GM12878 (cell line): ENCODE measurements around the gene DMPK. TPM values are rescaled to one million over a fixed set of nuclear protein-coding genes. Genes with fewer than 3 reads are reported as not detected.

Source experiments
- CBFB ChIP-seq: IDR thresholded peaks from 2 replicates; pipeline ENCODE4 v1.6.1; 2016; ENCODE audit warnings: antibody characterized with exemption, low read depth
- CREM ChIP-seq: IDR thresholded peaks from 2 replicates; pipeline ENCODE4 v1.6.1; 2014; ENCODE audit warnings: antibody characterized with exemption, low read depth
- EGR1 ChIP-seq, 2 experiments: IDR thresholded peaks; 1 replicate in 1 of 2; 2 replicates in 1 of 2; pipeline ENCODE4 v1.6.1; 2011 to 2012; ENCODE audit warnings: low read depth in 2 of 2, low read length in 2 of 2, borderline replicate concordance in 1 of 2, mild to moderate bottlenecking in 1 of 2, moderate library complexity in 1 of 2
- JUNB ChIP-seq: IDR thresholded peaks from 2 replicates; pipeline ENCODE4 v1.6.1; 2016; ENCODE audit warnings: antibody characterized with exemption, mild to moderate bottlenecking
- MTA3 ChIP-seq: IDR thresholded peaks from 2 replicates; pipeline ENCODE4 v1.6.1; 2012; ENCODE audit warnings: low read length, inconsistent platforms, borderline replicate concordance
- RAD51 ChIP-seq: fragments of 450-650 bp; IDR thresholded peaks from 2 replicates; pipeline ENCODE4 v1.6.1; 2016; ENCODE audit warnings: moderate library complexity, mild to moderate bottlenecking, inconsistent platforms
- SP1 ChIP-seq: IDR thresholded peaks from one replicate; pipeline ENCODE4 v1.6.1; 2011; ENCODE audit warnings: low read depth, low read length
- USF2 ChIP-seq: IDR thresholded peaks from 2 replicates; pipeline ENCODE4 v1.6.1; 2011; ENCODE audit warnings: low read depth, low read length, improper control_type of control experiment, borderline replicate concordance
- polyA plus RNA-seq, 11 experiments: library from polyadenylated mRNA; depleted of rRNA in 4 of 11; unstranded in 6 of 11; stranded (reverse) in 5 of 11; fragments of >200 nt; fragmentation: Nextera tagmentation in 4 of 11; fragmentation: Illumina TruSeq in 1 of 11; extraction: Ambion mirVana in 4 of 11; extraction: Trizol in 1 of 11; gene quantifications; 1 replicate in 1 of 11; 2 replicates in 10 of 11; pipeline versions ENCODE4 v1.2.1 to v1.2.3, GENCODE V29; 2011 to 2016; ENCODE audit warnings: inconsistent platforms in 2 of 11, missing spikeins in 2 of 11, low read depth in 1 of 11
- total RNA-seq, 4 experiments: library from RNA; depleted of rRNA in 3 of 4; stranded (reverse); fragments of >200 nt in 3 of 4; fragmentation: Illumina TruSeq in 1 of 4; extraction: Trizol in 1 of 4; gene quantifications; 2 replicates each; pipeline versions ENCODE4 v1.2.1 to v1.2.3, GENCODE V29; 2013 to 2021
- TF ChIP-seq, protein P1 (sequence below): fragments of 450-650 bp; IDR thresholded peaks from 2 replicates; pipeline ENCODE4 v1.6.1; 2017; ENCODE audit warnings: antibody characterized with exemption, mild to moderate bottlenecking, moderate library complexity
- TF ChIP-seq, protein P2 (sequence below): IDR thresholded peaks from 2 replicates; pipeline ENCODE4 v1.6.1; 2012; ENCODE audit warnings: low read length, inconsistent platforms

DMPK gene
- total and polyA plus RNA-seq, 10 of the 15 experiments (the other 5 are each of a cell fraction or from before 2014, with no cell fraction given), result 0.60 to 33.6 (median 5.2) TPM

GRCh38 chr19:45780146-45780447 is 2.2 kb downstream of the DMPK start (continued):
- no peak for TF ChIP-seq CREM
- TF ChIP-seq JUNB, result no peak
- no peak for TF ChIP-seq SP1
- no peak for TF ChIP-seq CBFB
- no peak for TF ChIP-seq RAD51
- TF ChIP-seq, protein P1, sequence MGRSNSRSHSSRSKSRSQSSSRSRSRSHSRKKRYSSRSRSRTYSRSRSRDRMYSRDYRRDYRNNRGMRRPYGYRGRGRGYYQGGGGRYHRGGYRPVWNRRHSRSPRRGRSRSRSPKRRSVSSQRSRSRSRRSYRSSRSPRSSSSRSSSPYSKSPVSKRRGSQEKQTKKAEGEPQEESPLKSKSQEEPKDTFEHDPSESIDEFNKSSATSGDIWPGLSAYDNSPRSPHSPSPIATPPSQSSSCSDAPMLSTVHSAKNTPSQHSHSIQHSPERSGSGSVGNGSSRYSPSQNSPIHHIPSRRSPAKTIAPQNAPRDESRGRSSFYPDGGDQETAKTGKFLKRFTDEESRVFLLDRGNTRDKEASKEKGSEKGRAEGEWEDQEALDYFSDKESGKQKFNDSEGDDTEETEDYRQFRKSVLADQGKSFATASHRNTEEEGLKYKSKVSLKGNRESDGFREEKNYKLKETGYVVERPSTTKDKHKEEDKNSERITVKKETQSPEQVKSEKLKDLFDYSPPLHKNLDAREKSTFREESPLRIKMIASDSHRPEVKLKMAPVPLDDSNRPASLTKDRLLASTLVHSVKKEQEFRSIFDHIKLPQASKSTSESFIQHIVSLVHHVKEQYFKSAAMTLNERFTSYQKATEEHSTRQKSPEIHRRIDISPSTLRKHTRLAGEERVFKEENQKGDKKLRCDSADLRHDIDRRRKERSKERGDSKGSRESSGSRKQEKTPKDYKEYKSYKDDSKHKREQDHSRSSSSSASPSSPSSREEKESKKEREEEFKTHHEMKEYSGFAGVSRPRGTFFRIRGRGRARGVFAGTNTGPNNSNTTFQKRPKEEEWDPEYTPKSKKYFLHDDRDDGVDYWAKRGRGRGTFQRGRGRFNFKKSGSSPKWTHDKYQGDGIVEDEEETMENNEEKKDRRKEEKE, result no peak
- TF ChIP-seq USF2, result no peak
- no peak for TF ChIP-seq EGR1 (IDR thresholded peaks at IDR 0.05; ENCODE audit: borderline replicate concordance in 1 of 2, low read depth in 2 of 2, low read length in 2 of 2)
- TF ChIP-seq, protein P2, sequence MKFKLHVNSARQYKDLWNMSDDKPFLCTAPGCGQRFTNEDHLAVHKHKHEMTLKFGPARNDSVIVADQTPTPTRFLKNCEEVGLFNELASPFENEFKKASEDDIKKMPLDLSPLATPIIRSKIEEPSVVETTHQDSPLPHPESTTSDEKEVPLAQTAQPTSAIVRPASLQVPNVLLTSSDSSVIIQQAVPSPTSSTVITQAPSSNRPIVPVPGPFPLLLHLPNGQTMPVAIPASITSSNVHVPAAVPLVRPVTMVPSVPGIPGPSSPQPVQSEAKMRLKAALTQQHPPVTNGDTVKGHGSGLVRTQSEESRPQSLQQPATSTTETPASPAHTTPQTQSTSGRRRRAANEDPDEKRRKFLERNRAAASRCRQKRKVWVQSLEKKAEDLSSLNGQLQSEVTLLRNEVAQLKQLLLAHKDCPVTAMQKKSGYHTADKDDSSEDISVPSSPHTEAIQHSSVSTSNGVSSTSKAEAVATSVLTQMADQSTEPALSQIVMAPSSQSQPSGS, result no peak
- no peak for TF ChIP-seq MTA3
